Endothelial cell of umbilical vein (primary cell): ENCODE data around the gene PSMB7. TPM values are rescaled to one million over a fixed set of nuclear protein-coding genes. Genes with fewer than 3 reads are reported as not detected.

Experiments used
- BruUV-seq: library from RNA; stranded (reverse); fragments of 400-500 nt; replicated peaks from 2 replicates; lab custom pipeline; 2021; lab: Mats Ljungman, UMichigan
- CTCF ChIA-PET: fragments of 300-600, 350-600 bp; sonication (Branson Sonifier 250); formaldehyde crosslinking; loops from one replicate; lab custom pipeline; 2021; ENCODE audit warnings: antibody characterized with exemption, inconsistent platforms; lab: Charles Lee
- POLR2A ChIA-PET: fragments of 300-600, 350-600 bp; sonication (Branson Sonifier 250); formaldehyde crosslinking; loops from one replicate; lab custom pipeline; 2021; ENCODE audit warnings: antibody characterized with exemption, inconsistent platforms; lab: Charles Lee
- DNase-seq: peaks from one replicate; pipeline ENCODE4 v3.0.0-alpha.2; 2011; ENCODE audit warnings: low read depth, low spot score
- FAIRE-seq: peaks from 2 replicates; lab custom pipeline; 2011; peaks lifted over from hg19 to GRCh38; lab: Jason Lieb, UNC
- H2AFZ ChIP-seq: 2 replicates; pipeline ENCODE4 v1.6.0; 2012; ENCODE audit warnings: low read depth, low read length, control low read depth, inconsistent platforms
- H3K27ac ChIP-seq: 2 replicates; pipeline ENCODE4 v1.5.1; 2011; ENCODE audit warnings: low read depth, mild to moderate bottlenecking, control low read depth, low read length, moderate library complexity; ENCODE audit not compliant: insufficient read depth
- H3K27me3 ChIP-seq, 2 experiments: 2 replicates each; pipeline versions ENCODE4 v1.6.0 to v1.6.1; 2011; ENCODE audit warnings: low read length in 2 of 2, mixed read lengths in 1 of 2; ENCODE audit not compliant: control insufficient read depth in 2 of 2, insufficient read depth in 2 of 2
- H3K36me3 ChIP-seq, 2 experiments: 2 replicates in 1 of 2; 3 replicates in 1 of 2; pipeline ENCODE4 v1.5.1; 2011; ENCODE audit warnings: low read length in 2 of 2, mild to moderate bottlenecking in 1 of 2, moderate library complexity in 1 of 2; ENCODE audit not compliant: control insufficient read depth in 2 of 2, insufficient read depth in 2 of 2; ENCODE audit errors: extremely low read depth in 1 of 2
- H3K4me1 ChIP-seq: 3 replicates; pipeline ENCODE4 v1.5.1; 2011; ENCODE audit warnings: mild to moderate bottlenecking, low read length; ENCODE audit not compliant: control insufficient read depth, insufficient read depth; ENCODE audit errors: extremely low read depth
- H3K4me2 ChIP-seq: 2 replicates; pipeline ENCODE4 v1.6.1; 2011; ENCODE audit warnings: low read length, control low read depth, mixed read lengths; ENCODE audit not compliant: insufficient read depth
- H3K4me3 ChIP-seq, 3 experiments: fragments of 200-600 bp in 1 of 3; sonication (generic), shearing (Covaris generic) in 1 of 3; replicated peaks in 1 of 3; 2 replicates each; pipeline ENCODE4 v1.5.1; 2011 to 2016; ENCODE audit warnings: control low read depth in 3 of 3, low read length in 3 of 3, mild to moderate bottlenecking in 2 of 3, inconsistent platforms in 1 of 3, low read depth in 1 of 3, moderate library complexity in 1 of 3; ENCODE audit not compliant: insufficient read depth in 1 of 3
- H3K79me2 ChIP-seq: 2 replicates; pipeline ENCODE4 v1.6.0; 2012; ENCODE audit warnings: low read length, inconsistent platforms; ENCODE audit not compliant: control insufficient read depth, insufficient read depth
- H3K9ac ChIP-seq: replicated peaks from 2 replicates; pipeline ENCODE3; 2011; ENCODE audit warnings: low read length, control low read depth; ENCODE audit not compliant: insufficient read depth; ENCODE audit errors: extremely low read depth
- H3K9me1 ChIP-seq: replicated peaks from 3 replicates; pipeline ENCODE4 v1.6.0; 2011; ENCODE audit warnings: mild to moderate bottlenecking, low read length; ENCODE audit not compliant: control insufficient read depth, insufficient read depth; ENCODE audit errors: extremely low read depth
- H3K9me3 ChIP-seq: replicated peaks from 2 replicates; pipeline ENCODE4 v1.5.1; 2012; ENCODE audit warnings: low read length, inconsistent platforms; ENCODE audit not compliant: control insufficient read depth, insufficient read depth
- H4K20me1 ChIP-seq: replicated peaks from 2 replicates; pipeline ENCODE3; 2011; ENCODE audit warnings: mild to moderate bottlenecking, low read length; ENCODE audit not compliant: control insufficient read depth, insufficient read depth; ENCODE audit errors: extremely low read depth
- EZH2 ChIP-seq: IDR thresholded peaks from 2 replicates; pipeline ENCODE4 v1.6.1; 2012; ENCODE audit warnings: borderline replicate concordance, low read depth, mild to moderate bottlenecking, moderate library complexity, low read length, inconsistent platforms; ENCODE audit not compliant: severe bottlenecking
- FOS ChIP-seq: IDR thresholded peaks from 2 replicates; pipeline ENCODE4 v1.6.1; 2011; ENCODE audit warnings: mild to moderate bottlenecking, low read length, moderate library complexity, borderline replicate concordance; ENCODE audit not compliant: insufficient read depth
- GATA2 ChIP-seq: IDR thresholded peaks from 2 replicates; pipeline ENCODE4 v1.7.0; 2011; ENCODE audit warnings: low read depth, mild to moderate bottlenecking, moderate library complexity, mixed read lengths, low read length; ENCODE audit not compliant: insufficient read length, insufficient read depth
- JUN ChIP-seq: IDR thresholded peaks from 2 replicates; pipeline ENCODE4 v1.6.1; 2011; ENCODE audit warnings: borderline replicate concordance, low read depth; ENCODE audit not compliant: insufficient read length, insufficient read depth
- MYC ChIP-seq: IDR thresholded peaks from one replicate; pipeline ENCODE4 v1.6.1; 2011; ENCODE audit warnings: mild to moderate bottlenecking, low read depth, low read length
- POLR2A ChIP-seq: IDR thresholded peaks from 2 replicates; pipeline ENCODE4 v1.6.1; 2012; ENCODE audit warnings: low read depth, mild to moderate bottlenecking, control low read depth, low read length
- POLR2AphosphoS5 ChIP-seq: IDR thresholded peaks from 2 replicates; pipeline ENCODE4 v1.6.1; 2012; ENCODE audit warnings: low read depth, mild to moderate bottlenecking, control low read depth, low read length, moderate library complexity; ENCODE audit not compliant: insufficient read depth
- dilution Hi-C: fragments of 300-500 bp; cut with MboI; formaldehyde crosslinking; loops from one replicate; pipeline ENCODE4 v1.15.0; 2019; ENCODE audit warnings: low sequenced_read_pairs; ENCODE audit not compliant: extremely low pct_ligation_motif_present
- intact Hi-C: fragments of 100-400 bp; cut with micrococcal nuclease; formaldehyde crosslinking; loops from one replicate; pipeline ENCODE4 v1.10.0; 2022
- polyA plus RNA-seq, 4 experiments: library from polyadenylated mRNA; depleted of rRNA in 3 of 4; stranded (reverse) in 3 of 4; unstranded in 1 of 4; fragments of >200 nt; gene quantifications; 2 replicates each; pipeline versions ENCODE4 v1.2.1 to v1.2.3, GENCODE V29; 2011 to 2012; ENCODE audit warnings: missing spikeins in 1 of 4
- total RNA-seq: library from RNA; stranded (reverse); gene quantifications from 2 replicates; pipeline ENCODE4 v1.2.3, GENCODE V29; 2021
- TF ChIP-seq, protein P1 (sequence below): IDR thresholded peaks from 2 replicates; pipeline ENCODE4 v1.6.1; 2011; ENCODE audit not compliant: insufficient read depth, insufficient read length
- TF ChIP-seq, protein P2 (sequence below), 2 donors: IDR thresholded peaks; 1 replicate in 1 of 2; 2 replicates in 1 of 2; pipeline ENCODE4 v1.5.1; 2011; ENCODE audit warnings: low read length in 2 of 2, mild to moderate bottlenecking in 2 of 2, moderate library complexity in 2 of 2, control low read depth in 1 of 2, inconsistent platforms in 1 of 2, low read depth in 1 of 2; ENCODE audit not compliant: insufficient read depth in 1 of 2; ENCODE audit errors: extremely low read depth in 1 of 2

The PSMB7 gene
- total and polyA plus RNA-seq, 2 donors (not counting 3 experiments of a cell fraction or from before 2014, with no cell fraction given) = 227 to 366 TPM

DNA sequence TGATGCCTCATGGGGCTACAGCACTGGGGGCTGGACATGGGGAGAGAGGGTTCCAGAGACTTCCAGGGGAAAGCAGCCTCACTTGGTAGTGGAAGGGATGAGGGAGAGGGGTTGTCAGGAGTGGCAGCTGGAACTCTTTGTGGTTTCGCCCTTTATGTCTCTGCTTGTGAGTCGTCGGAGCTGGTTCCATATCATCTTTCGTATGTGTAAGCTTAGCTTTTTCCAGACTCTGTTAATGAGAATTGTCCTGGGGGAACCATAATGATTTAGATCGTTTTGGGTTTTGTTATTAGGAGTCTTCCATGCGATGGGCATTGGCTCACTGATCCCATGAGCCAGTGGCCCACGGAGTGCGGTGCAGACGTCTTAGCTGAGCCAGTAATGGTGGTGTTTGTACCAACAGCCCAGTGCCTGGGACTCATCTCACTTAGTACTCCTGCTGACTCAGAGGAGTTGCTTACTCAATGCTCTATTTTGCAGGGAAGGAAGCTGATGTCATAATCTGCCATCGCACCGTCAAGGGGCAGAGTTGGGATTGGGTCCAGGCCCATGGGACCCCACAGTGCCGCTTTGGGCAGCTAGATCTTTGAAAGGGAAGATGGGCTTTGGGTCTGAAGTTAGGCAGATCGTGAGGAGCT lies 109.0 kb downstream of the PSMB7 start:
- intact Hi-C loops (no loop called here), dilution Hi-C loops (loop anchor here (25.0 kb wide), 1 partner anchor 94 kb away; no protein-coding TSS in a partner anchor)
- H3K4me3 ChIP-seq = no peak overlapping the region
- peaks cover 5 to 24% of the 10 kb centered on the region in 2 experiments for H3K36me3 ChIP-seq
- BruUV-seq = TSS peak; percentile 69
- TF ChIP-seq JUN (peak; percentile 77), FOS (peak; percentile 84), POLR2A (no peak), GATA2 (no peak), POLR2AphosphoS5 (peak; percentile 60)
- TF ChIP-seq, protein P1, sequence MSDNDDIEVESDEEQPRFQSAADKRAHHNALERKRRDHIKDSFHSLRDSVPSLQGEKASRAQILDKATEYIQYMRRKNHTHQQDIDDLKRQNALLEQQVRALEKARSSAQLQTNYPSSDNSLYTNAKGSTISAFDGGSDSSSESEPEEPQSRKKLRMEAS = no peak
- peak; percentile 95 for FAIRE-seq
- DNase-seq = peak; percentile 81
- POLR2A ChIA-PET = interaction anchor here (1.1 kb wide), 1 partner anchor 47 kb away, joined by 3 read pairs; no protein-coding TSS in a partner anchor
- H4K20me1 ChIP-seq = no peaks in the 10 kb centered on the region
- peaks cover 44% of the 10 kb centered on the region for H3K79me2 ChIP-seq
- no peaks in the 10 kb centered on the region for H3K9me1 ChIP-seq
- no peaks in the 10 kb centered on the region for H3K9me3 ChIP-seq
- peak overlapping the region; percentile 18 for H3K9ac ChIP-seq
- H3K27ac ChIP-seq = peak overlapping the region; percentile 75
- CTCF ChIA-PET = interaction anchor here (0.7 to 4.7 kb wide), 8 partner anchors 9 to 183 kb away, joined by 3 to 29 read pairs (median 3); no protein-coding TSS in a partner anchor
- peak overlapping the region; percentile 13 for H3K4me2 ChIP-seq
- H3K4me1 ChIP-seq = peaks cover 31% of the 10 kb centered on the region
- no peak overlapping the region for H2AFZ ChIP-seq
- no peaks in the 10 kb centered on the region for H3K27me3 ChIP-seq

DNA sequence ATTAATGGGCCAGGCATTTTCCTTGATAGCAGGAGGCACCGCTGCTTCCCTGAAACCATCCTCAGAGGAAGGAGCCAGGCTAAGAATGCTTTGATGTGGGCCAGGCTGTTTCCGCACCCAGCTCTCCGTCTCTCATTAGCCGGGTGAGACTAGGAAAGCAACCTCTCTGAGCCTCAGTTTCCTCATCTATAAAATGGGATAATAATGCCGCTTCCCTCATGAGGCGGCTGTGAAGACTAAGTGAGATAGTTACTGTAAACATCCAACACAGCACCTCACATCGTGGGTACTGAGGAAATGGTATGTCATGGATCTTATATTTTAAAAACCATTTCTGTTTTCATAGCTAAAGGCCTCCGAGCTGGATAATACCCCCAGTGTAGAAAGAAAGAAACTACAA lies 111.0 kb downstream of the PSMB7 start:
- H3K9me3 ChIP-seq = no peaks in the 10 kb centered on the region
- H3K4me1 ChIP-seq = peaks cover 34% of the 10 kb centered on the region
- H3K36me3 ChIP-seq = peaks cover 5 to 20% of the 10 kb centered on the region in 2 experiments
- H4K20me1 ChIP-seq = no peaks in the 10 kb centered on the region
- FAIRE-seq (no peak), DNase-seq (no peak)
- POLR2A ChIA-PET = no interaction called here
- intact Hi-C loops = no loop called here
- no TSS peak for BruUV-seq
- H3K4me3 ChIP-seq = no peak overlapping the region
- H3K27me3 ChIP-seq = no peaks in the 10 kb centered on the region
- TF ChIP-seq, protein P1 = no peak
- TF ChIP-seq FOS = no peak
- no peak for TF ChIP-seq MYC
- TF ChIP-seq GATA2 = no peak
- TF ChIP-seq EZH2 = no peak
- no peak for TF ChIP-seq POLR2A
- TF ChIP-seq, protein P2, sequence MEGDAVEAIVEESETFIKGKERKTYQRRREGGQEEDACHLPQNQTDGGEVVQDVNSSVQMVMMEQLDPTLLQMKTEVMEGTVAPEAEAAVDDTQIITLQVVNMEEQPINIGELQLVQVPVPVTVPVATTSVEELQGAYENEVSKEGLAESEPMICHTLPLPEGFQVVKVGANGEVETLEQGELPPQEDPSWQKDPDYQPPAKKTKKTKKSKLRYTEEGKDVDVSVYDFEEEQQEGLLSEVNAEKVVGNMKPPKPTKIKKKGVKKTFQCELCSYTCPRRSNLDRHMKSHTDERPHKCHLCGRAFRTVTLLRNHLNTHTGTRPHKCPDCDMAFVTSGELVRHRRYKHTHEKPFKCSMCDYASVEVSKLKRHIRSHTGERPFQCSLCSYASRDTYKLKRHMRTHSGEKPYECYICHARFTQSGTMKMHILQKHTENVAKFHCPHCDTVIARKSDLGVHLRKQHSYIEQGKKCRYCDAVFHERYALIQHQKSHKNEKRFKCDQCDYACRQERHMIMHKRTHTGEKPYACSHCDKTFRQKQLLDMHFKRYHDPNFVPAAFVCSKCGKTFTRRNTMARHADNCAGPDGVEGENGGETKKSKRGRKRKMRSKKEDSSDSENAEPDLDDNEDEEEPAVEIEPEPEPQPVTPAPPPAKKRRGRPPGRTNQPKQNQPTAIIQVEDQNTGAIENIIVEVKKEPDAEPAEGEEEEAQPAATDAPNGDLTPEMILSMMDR (IDR thresholded peaks at IDR 0.05; ENCODE audit: extremely low read depth in 1 of 2, insufficient read depth in 1 of 2, low read depth in 1 of 2, low read length in 2 of 2) = no peak
- TF ChIP-seq POLR2AphosphoS5 = no peak
- no peak for TF ChIP-seq JUN
- no peak overlapping the region for H3K4me2 ChIP-seq
- CTCF ChIA-PET = interaction anchor here (1.1 to 4.7 kb wide), 3 partner anchors 92 to 178 kb away, joined by 3 to 29 read pairs (median 6); no protein-coding TSS in a partner anchor
- no peaks in the 10 kb centered on the region for H3K9me1 ChIP-seq
- dilution Hi-C loops = loop anchor here (25.0 kb wide), 1 partner anchor 92 kb away; no protein-coding TSS in a partner anchor
- H2AFZ ChIP-seq = no peak overlapping the region
- H3K79me2 ChIP-seq = peaks cover 48% of the 10 kb centered on the region
- no peak overlapping the region for H3K27ac ChIP-seq
- no peak overlapping the region for H3K9ac ChIP-seq
